NCI-H2196 treated with DMSO at 0.1 percent for 48 hours (cell line): ENCODE results near the gene BTRC.

Source experiments
- DNase-seq: peaks from one replicate; lab custom pipeline; 2025; ENCODE audit not compliant: unreplicated experiment; lab: John Stamatoyannopoulos, UW

BTRC gene

GRCh38 chr10:101441541-101442455, 87.8 kb downstream of the BTRC start:
- peak; percentile 21 for DNase-seq

GRCh38 chr10:101442456-101442800, 88.5 kb downstream of the BTRC start:
- no peak for DNase-seq

GRCh38 chr10:101444058-101444898, 90.3 kb downstream of the BTRC start:
- no peak for DNase-seq

- DNase-seq, result no peak
Observed at GRCh38 chr10:101446071-101446470, 92.1 kb downstream of the BTRC start.

GRCh38 chr10:101446947-101447346, 93.0 kb downstream of the BTRC start:
- no peak for DNase-seq

GRCh38 chr10:101447477-101447876, 93.5 kb downstream of the BTRC start:
- DNase-seq, result no peak

- no peak for DNase-seq
Observed at GRCh38 chr10:101450277-101451080, 96.5 kb downstream of the BTRC start.

GRCh38 chr10:101451261-101451660, 97.3 kb downstream of the BTRC start:
- no peak for DNase-seq

GRCh38 chr10:101451667-101452069, 97.7 kb downstream of the BTRC start:
- no peak for DNase-seq

GRCh38 chr10:101452176-101452575, 98.2 kb downstream of the BTRC start:
- DNase-seq, result no peak

- DNase-seq, result no peak
Observed at GRCh38 chr10:101452593-101452992, 98.6 kb downstream of the BTRC start.

- DNase-seq, result no peak
Observed at GRCh38 chr10:101453318-101453717, 99.4 kb downstream of the BTRC start.

GRCh38 chr10:101453791-101454718, 100.1 kb downstream of the BTRC start:
- no peak for DNase-seq

GRCh38 chr10:101458869-101459268, 104.9 kb downstream of the BTRC start:
- DNase-seq, result no peak

- no peak for DNase-seq
Observed at GRCh38 chr10:101464082-101464481, 110.1 kb downstream of the BTRC start.

GRCh38 chr10:101464599-101464998, 110.6 kb downstream of the BTRC start:
- no peak for DNase-seq

- no peak for DNase-seq
Observed at GRCh38 chr10:101466016-101466912, 112.3 kb downstream of the BTRC start.

GRCh38 chr10:101467286-101467770, 113.4 kb downstream of the BTRC start:
- DNase-seq, result peak; percentile 45

GRCh38 chr10:101468159-101468558, 114.2 kb downstream of the BTRC start:
- no peak for DNase-seq
